Activated T-cell treated with anti-CD3 and anti-CD28 coated beads, Interleukin-2, amount 50 U/mL, for 4 hours (primary cell): ENCODE data around the gene NKAIN2. TPM values are rescaled to one million over a fixed set of nuclear protein-coding genes. Genes with fewer than 3 reads are reported as not detected.
"Not testable (repeated sequence)": the region's sequence is repeated elsewhere in the genome, so short reads cannot be mapped to it uniquely, and the experiment has no call there.

Experiments used
- ATAC-seq, 2 donors: fragments of 200-7000 bp; cut with Tn5 transposase; one replicate each; pipeline ENCODE4 v1.10.0; 2021
- DNase-seq: peaks from one replicate; pipeline ENCODE4 v3.0.0-alpha.2; 2020
- H3K27me3 Mint-ChIP-seq: one replicate; pipeline ENCODE4 v1.8.0; 2021; ENCODE audit warnings: low read depth, mixed read lengths
- H3K36me3 Mint-ChIP-seq: one replicate; pipeline ENCODE4 v1.8.0; 2022; ENCODE audit warnings: mixed read lengths; ENCODE audit not compliant: insufficient read depth
- H3K4me1 Mint-ChIP-seq: one replicate; pipeline ENCODE4 v1.8.0; 2021; ENCODE audit warnings: low read depth, mixed read lengths
- H3K4me3 Mint-ChIP-seq: one replicate; pipeline ENCODE4 v1.8.0; 2021; ENCODE audit warnings: mild to moderate bottlenecking, moderate library complexity, mixed read lengths
- H3K9me3 Mint-ChIP-seq: one replicate; pipeline ENCODE4 v1.8.0; 2021; ENCODE audit warnings: mixed read lengths
- total RNA-seq, 3 donors: library from RNA; stranded (reverse); gene quantifications; one replicate each; pipeline ENCODE4 v1.2.1, GENCODE V29; 2021

Gene NKAIN2
- total RNA-seq, 3 donors from 2014 or later, result not detected

GRCh38 chr6:124564125-124564524, 760.5 kb downstream of the NKAIN2 start:
- H3K4me3 Mint-ChIP-seq, result not testable (repeated sequence)

GRCh38 chr6:124567401-124567800, 763.7 kb downstream of the NKAIN2 start:
- Mint-ChIP-seq H3K4me1 (no peaks in the 10 kb centered on the region), H3K36me3 (no peaks in the 10 kb centered on the region), H3K27me3 (no peaks in the 10 kb centered on the region), H3K4me3 (no peak overlapping the region), H3K9me3 (peaks cover 4% of the 10 kb centered on the region)
- no peak for ATAC-seq
- DNase-seq, result no peak

More at GRCh38 chr6:124564125-124564524, 760.5 kb downstream of the NKAIN2 start:
- H3K27me3 Mint-ChIP-seq, ATAC-seq, H3K4me1 Mint-ChIP-seq, DNase-seq, H3K9me3 Mint-ChIP-seq, H3K36me3 Mint-ChIP-seq: not testable (repeated sequence)

GRCh38 chr6:124573953-124574352, 770.3 kb downstream of the NKAIN2 start:
- Mint-ChIP-seq H3K9me3 (peaks cover 4% of the 10 kb centered on the region), H3K36me3 (no peaks in the 10 kb centered on the region), H3K4me3 (no peak overlapping the region), H3K27me3 (no peaks in the 10 kb centered on the region), H3K4me1 (no peaks in the 10 kb centered on the region)
- DNase-seq, result no peak
- ATAC-seq, result no peak

- Mint-ChIP-seq H3K4me3 (no peak overlapping the region), H3K9me3 (peaks cover 4% of the 10 kb centered on the region), H3K36me3 (no peaks in the 10 kb centered on the region), H3K27me3 (no peaks in the 10 kb centered on the region), H3K4me1 (no peaks in the 10 kb centered on the region)
- DNase-seq (no peak), ATAC-seq (no peak)
Observed at GRCh38 chr6:124577734-124578281, 774.1 kb downstream of the NKAIN2 start.

GRCh38 chr6:124590001-124590400, 786.3 kb downstream of the NKAIN2 start:
- Mint-ChIP-seq H3K9me3 (no peaks in the 10 kb centered on the region), H3K27me3 (no peaks in the 10 kb centered on the region), H3K36me3 (no peaks in the 10 kb centered on the region), H3K4me3 (no peak overlapping the region), H3K4me1 (no peaks in the 10 kb centered on the region)
- no peak for DNase-seq
- no peak for ATAC-seq

GRCh38 chr6:124599656-124600055, 796.0 kb downstream of the NKAIN2 start:
- H3K9me3 Mint-ChIP-seq, result peaks cover 3% of the 10 kb centered on the region
- H3K4me3 Mint-ChIP-seq, result no peak overlapping the region
- no peaks in the 10 kb centered on the region for H3K27me3 Mint-ChIP-seq
- no peak for DNase-seq
- H3K4me1 Mint-ChIP-seq, result no peaks in the 10 kb centered on the region
- no peaks in the 10 kb centered on the region for H3K36me3 Mint-ChIP-seq
- no peak for ATAC-seq

- ATAC-seq, result no peak
- Mint-ChIP-seq H3K9me3 (peaks cover 4% of the 10 kb centered on the region), H3K27me3 (no peaks in the 10 kb centered on the region), H3K4me1 (no peaks in the 10 kb centered on the region), H3K4me3 (no peak overlapping the region), H3K36me3 (no peaks in the 10 kb centered on the region)
- no peak for DNase-seq
Observed at GRCh38 chr6:124604719-124605118, 801.1 kb downstream of the NKAIN2 start.

GRCh38 chr6:124607119-124607627, 803.5 kb downstream of the NKAIN2 start:
- Mint-ChIP-seq H3K9me3 (peaks cover 7% of the 10 kb centered on the region), H3K36me3 (no peaks in the 10 kb centered on the region), H3K4me1 (no peaks in the 10 kb centered on the region), H3K27me3 (no peaks in the 10 kb centered on the region), H3K4me3 (no peak overlapping the region)
- DNase-seq (no peak), ATAC-seq (no peak)

- Mint-ChIP-seq H3K4me3 (no peak overlapping the region), H3K9me3 (peaks cover 13% of the 10 kb centered on the region), H3K36me3 (no peaks in the 10 kb centered on the region), H3K4me1 (no peaks in the 10 kb centered on the region), H3K27me3 (no peaks in the 10 kb centered on the region)
- DNase-seq, result no peak
- ATAC-seq, result no peak
Observed at GRCh38 chr6:124613031-124613430, 809.4 kb downstream of the NKAIN2 start.

- Mint-ChIP-seq H3K9me3 (peaks cover 3% of the 10 kb centered on the region), H3K4me1 (no peaks in the 10 kb centered on the region), H3K27me3 (no peaks in the 10 kb centered on the region), H3K36me3 (no peaks in the 10 kb centered on the region), H3K4me3 (no peak overlapping the region)
- DNase-seq (no peak), ATAC-seq (no peak)
Observed at GRCh38 chr6:124622351-124622750, 818.7 kb downstream of the NKAIN2 start.

- no peaks in the 10 kb centered on the region for H3K36me3 Mint-ChIP-seq
- ATAC-seq (no peak), DNase-seq (no peak)
- H3K27me3 Mint-ChIP-seq, result no peaks in the 10 kb centered on the region
- no peak overlapping the region for H3K4me3 Mint-ChIP-seq
- H3K4me1 Mint-ChIP-seq, result no peaks in the 10 kb centered on the region
- peaks cover 15% of the 10 kb centered on the region for H3K9me3 Mint-ChIP-seq
Observed at GRCh38 chr6:124633655-124634054, 830.0 kb downstream of the NKAIN2 start.

- Mint-ChIP-seq H3K36me3 (no peaks in the 10 kb centered on the region), H3K9me3 (peaks cover 6% of the 10 kb centered on the region), H3K4me3 (no peak overlapping the region), H3K4me1 (no peaks in the 10 kb centered on the region), H3K27me3 (no peaks in the 10 kb centered on the region)
- ATAC-seq, result no peak
- no peak for DNase-seq
Observed at GRCh38 chr6:124640432-124640831, 836.8 kb downstream of the NKAIN2 start.

- Mint-ChIP-seq H3K4me1 (no peaks in the 10 kb centered on the region), H3K4me3 (no peak overlapping the region)
Observed at GRCh38 chr6:124655866-124656265, 852.2 kb downstream of the NKAIN2 start.

GRCh38 chr6:124658053-124658452, 854.4 kb downstream of the NKAIN2 start:
- Mint-ChIP-seq H3K4me3 (no peak overlapping the region), H3K36me3 (no peaks in the 10 kb centered on the region), H3K4me1 (no peaks in the 10 kb centered on the region), H3K9me3 (no peaks in the 10 kb centered on the region), H3K27me3 (no peaks in the 10 kb centered on the region)
- DNase-seq (no peak), ATAC-seq (no peak)

More at GRCh38 chr6:124655866-124656265, 852.2 kb downstream of the NKAIN2 start:
- Mint-ChIP-seq H3K36me3 (no peaks in the 10 kb centered on the region), H3K9me3 (no peaks in the 10 kb centered on the region), H3K27me3 (no peaks in the 10 kb centered on the region)
- DNase-seq (no peak), ATAC-seq (no peak)

- Mint-ChIP-seq H3K9me3 (no peaks in the 10 kb centered on the region), H3K36me3 (no peaks in the 10 kb centered on the region), H3K27me3 (no peaks in the 10 kb centered on the region), H3K4me1 (no peaks in the 10 kb centered on the region), H3K4me3 (no peak overlapping the region)
- DNase-seq (no peak), ATAC-seq (no peak)
Observed at GRCh38 chr6:124659427-124659826, 855.8 kb downstream of the NKAIN2 start.
